Breast epithelium (tissue), 3 donors: Measurements from ENCODE around the gene MAML3.

Source experiments
- POLR2A ChIP-seq: fragments of 450-650 bp; IDR thresholded peaks from one replicate; pipeline ENCODE4 v1.6.1; 2016; ENCODE audit warnings: antibody characterized with exemption, mild to moderate bottlenecking, moderate library complexity
- TF ChIP-seq, protein P1 (sequence below), 3 donors: fragments of 450-650 bp; IDR thresholded peaks; one replicate each; pipeline ENCODE4 v1.5.1; 2016 to 2017; ENCODE audit warnings: antibody characterized with exemption in 3 of 3, mild to moderate bottlenecking in 3 of 3, moderate library complexity in 3 of 3

DNA sequence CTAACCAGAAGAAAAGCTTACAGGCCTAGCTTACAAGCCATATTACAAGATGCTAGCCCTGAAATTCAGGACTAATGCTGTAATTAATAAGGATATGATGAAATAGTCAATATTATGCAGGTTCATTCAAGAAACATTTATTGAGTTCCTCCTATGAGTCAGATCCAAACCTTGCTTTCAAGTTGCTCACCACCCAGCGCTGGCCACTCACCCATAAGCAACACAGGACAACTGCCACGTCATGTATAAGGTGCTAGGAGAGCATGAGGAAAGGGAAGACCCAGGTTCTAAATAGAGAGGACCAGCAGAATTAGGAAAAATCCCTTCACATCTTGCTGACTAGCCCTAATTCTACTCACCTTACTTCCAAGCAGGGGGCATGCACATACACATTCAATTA is 23.3 kb downstream of the MAML3 start:
- TF ChIP-seq, protein P1, sequence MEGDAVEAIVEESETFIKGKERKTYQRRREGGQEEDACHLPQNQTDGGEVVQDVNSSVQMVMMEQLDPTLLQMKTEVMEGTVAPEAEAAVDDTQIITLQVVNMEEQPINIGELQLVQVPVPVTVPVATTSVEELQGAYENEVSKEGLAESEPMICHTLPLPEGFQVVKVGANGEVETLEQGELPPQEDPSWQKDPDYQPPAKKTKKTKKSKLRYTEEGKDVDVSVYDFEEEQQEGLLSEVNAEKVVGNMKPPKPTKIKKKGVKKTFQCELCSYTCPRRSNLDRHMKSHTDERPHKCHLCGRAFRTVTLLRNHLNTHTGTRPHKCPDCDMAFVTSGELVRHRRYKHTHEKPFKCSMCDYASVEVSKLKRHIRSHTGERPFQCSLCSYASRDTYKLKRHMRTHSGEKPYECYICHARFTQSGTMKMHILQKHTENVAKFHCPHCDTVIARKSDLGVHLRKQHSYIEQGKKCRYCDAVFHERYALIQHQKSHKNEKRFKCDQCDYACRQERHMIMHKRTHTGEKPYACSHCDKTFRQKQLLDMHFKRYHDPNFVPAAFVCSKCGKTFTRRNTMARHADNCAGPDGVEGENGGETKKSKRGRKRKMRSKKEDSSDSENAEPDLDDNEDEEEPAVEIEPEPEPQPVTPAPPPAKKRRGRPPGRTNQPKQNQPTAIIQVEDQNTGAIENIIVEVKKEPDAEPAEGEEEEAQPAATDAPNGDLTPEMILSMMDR (IDR thresholded peaks at IDR 0.05), result no peak
- no peak for TF ChIP-seq POLR2A
